Iris pigment epithelial cell (primary cell): Measurements from ENCODE around the gene CRYZL1.

Experiments
- DNase-seq: peaks from one replicate; pipeline ENCODE4 v3.0.0-alpha.2; 2011; ENCODE audit warnings: low read depth

The CRYZL1 gene

GRCh38 chr21:33541105-33541711, 100.3 kb downstream of the CRYZL1 start:
- DNase-seq = peak; percentile 45

- DNase-seq = no peak
These were observed 100.8 kb downstream of the CRYZL1 start for GRCh38 chr21:33540711-33541104.

GRCh38 chr21:33539616-33540015, 101.9 kb downstream of the CRYZL1 start:
- peak; percentile 82 for DNase-seq
